ENCODE measurements around the gene AASDH.

AASDH gene

GRCh38 chr4:56387023-56388001 lies at the start of gene AASDH:
Gene AASDH, minus strand, starts transcription at chr4:56387491. Its CDS starts 3,192 bp downstream, at chr4:56384299.
- DNase-seq = peak; percentile 69 to 96 (median 88)

- DNase-seq = peak; percentile 63 to 98 (median 94)
Observed at GRCh38 chr4:56435140-56435926, 48.0 kb upstream of the AASDH start, which contains the start of gene PPAT. Gene PPAT, minus strand, starts transcription at chr4:56435615. Its CDS starts 138 bp downstream, at chr4:56435477.

GRCh38 chr4:56434599-56435139 lies 47.4 kb upstream of the AASDH start:
- DNase-seq = peak in 4 of 14 donors; percentile 51 to 68 (median 62)

- DNase-seq = no peak
Observed at GRCh38 chr4:56433280-56433679, 46.0 kb upstream of the AASDH start.

- DNase-seq = no peak
Observed at GRCh38 chr4:56430203-56430602, 42.9 kb upstream of the AASDH start.

GRCh38 chr4:56427179-56427578 lies 39.9 kb upstream of the AASDH start:
- no peak for DNase-seq

- no peak for DNase-seq
Observed at GRCh38 chr4:56426273-56426672, 39.0 kb upstream of the AASDH start.

DNA sequence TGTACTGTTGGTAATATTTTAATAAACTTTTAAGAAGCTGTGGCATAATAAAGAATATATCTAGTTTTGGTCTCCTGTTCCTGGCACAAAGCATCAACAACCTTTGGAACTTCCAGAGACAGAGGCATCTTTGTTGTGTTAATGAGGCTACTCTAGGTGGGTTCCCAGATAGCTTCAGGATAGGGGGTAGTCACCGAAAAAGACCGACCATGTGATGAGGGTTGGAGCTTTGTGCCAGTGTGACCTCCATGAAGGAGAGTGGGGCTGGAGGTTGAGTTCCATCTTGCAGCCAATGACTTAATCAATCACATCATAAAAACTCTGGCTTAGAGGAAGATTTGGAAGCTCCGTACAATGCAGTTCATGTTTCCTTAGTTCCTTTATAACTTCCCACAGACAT lies 38.2 kb upstream of the AASDH start:
- no peak for DNase-seq

DNA sequence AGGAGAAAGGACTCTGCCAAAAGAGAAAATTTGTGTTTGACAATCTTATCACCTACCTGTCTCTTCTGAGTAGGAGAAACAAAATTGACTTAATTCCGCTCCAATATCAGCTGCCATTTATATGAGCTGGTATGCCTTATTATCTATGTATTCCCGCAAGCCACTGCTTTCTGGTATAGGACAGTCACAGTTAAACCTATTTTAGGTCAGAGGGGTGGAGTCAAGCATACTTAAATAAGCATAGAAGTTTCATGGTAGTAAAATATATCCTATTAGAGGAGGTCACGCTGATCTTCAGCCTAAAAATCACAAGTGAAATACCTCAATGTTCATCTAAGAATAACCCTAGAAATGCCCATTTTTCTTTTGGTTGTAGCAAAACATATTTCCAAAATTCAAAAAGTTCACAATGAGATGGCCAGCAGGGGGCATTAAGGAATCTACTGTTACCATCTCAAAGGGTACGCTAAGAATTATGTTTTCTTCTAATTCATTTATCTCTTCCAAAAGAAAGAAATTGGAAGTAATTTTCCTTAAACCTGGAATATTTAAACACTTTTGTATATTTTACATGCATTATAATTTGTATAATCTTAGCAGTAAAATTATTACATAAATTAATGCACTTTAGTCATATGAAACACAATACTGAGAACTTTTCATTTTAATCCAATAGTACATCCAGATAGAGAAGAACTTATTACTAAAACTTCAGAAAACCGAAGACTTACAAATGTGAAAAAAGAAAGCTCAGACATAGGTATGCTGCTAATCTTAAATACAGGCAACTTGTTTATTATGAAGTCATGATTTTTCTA lies 37.6 kb upstream of the AASDH start:
- no peak for DNase-seq

GRCh38 chr4:56424176-56424575 lies 36.9 kb upstream of the AASDH start:
- no peak for DNase-seq

GRCh38 chr4:56417396-56417795 lies 30.1 kb upstream of the AASDH start:
- DNase-seq = no peak

- DNase-seq = no peak
Observed at GRCh38 chr4:56416349-56416748, 29.1 kb upstream of the AASDH start.

- no peak for DNase-seq
Observed at GRCh38 chr4:56414135-56414670, 26.9 kb upstream of the AASDH start.

DNA sequence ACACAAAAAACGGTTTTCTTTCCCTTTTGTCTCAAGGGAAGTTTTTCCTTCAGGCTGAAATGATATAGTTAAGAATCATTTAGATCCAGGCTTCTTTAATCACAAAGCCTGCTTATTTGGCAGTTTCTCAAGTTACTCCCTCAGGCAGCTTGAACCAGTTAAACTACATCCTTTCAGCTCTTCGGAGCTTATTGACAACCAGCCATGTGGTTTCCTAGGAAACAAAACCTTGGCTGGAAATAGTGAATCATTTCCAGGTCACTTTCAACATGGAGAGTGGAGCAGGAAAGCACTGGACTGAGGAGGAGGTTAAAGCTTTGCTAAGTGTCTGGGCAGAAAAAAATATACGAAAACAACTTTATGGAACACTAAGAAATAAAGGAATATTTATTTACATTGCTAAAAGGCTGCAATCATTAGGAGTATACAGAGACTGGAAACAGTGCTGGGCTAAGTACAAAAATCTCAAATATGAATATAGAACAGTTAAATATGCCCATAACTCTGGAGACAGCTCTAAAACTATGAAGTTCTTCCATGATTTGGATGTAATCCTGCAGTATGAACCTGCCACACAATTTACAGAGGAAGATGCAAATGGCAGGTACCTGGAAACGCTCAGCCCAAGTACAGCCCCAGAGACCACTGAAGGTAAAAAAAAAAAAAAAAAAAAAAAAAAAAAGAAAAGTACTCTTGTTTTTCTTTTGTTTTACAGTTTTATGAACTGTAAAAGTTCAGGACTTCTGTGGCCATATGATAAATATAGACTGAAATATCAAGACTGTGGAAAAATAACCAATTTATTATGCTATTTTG lies 23.2 kb upstream of the AASDH start:
- DNase-seq = peak in 6 of 14 donors; percentile 4 to 93 (median 14)

GRCh38 chr4:56409511-56410090 lies 22.3 kb upstream of the AASDH start:
- DNase-seq = no peak

DNA sequence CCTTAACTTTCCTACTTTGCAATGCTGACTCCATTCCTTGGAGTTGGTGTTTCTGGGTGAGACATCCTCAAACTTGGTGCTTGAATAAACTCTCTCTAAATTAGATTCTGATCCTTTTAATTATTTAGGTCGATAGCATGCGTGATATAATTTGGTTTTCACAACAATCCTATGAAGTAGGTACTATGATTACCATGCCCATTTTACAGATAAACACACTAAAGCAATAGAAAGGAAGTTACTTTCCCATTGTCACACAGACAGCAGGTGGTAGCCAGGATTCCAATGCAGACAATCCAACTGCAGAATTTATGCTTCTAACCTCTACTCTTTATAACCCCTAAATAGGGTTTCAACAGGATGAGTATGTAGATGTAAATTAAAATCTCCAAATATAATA lies 21.7 kb upstream of the AASDH start:
- DNase-seq = no peak

- no peak for DNase-seq
Observed at GRCh38 chr4:56406151-56406550, 18.9 kb upstream of the AASDH start.

- no peak for DNase-seq
Observed at GRCh38 chr4:56405016-56405415, 17.7 kb upstream of the AASDH start.

DNA sequence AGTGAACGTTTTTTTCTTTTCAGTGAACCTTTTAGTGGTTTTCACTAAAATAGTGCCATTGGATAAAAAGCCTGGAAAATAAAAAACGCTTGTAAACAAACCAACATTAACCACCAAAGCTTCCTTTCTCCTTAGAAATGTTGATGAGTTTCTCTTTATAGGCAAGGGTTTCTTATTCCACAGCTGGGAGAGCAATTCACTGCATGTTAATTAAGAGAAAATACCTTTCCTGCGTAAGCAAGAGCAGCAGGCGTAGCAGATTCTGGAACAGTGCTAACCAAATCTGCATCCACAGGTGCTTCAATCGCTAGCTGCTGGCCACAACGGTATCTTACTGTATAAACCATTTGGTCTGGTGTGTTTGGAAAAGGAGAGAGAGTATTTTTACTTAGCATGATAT lies 13.3 kb upstream of the AASDH start:
- DNase-seq = no peak

GRCh38 chr4:56391270-56391669 lies 4.0 kb upstream of the AASDH start:
- no peak for DNase-seq

All from C1 segment of cervical spinal cord (tissue), 14 donors.